OCI-LY1 (cell line): ENCODE measurements around the gene AGAP1.

Experiments
- H2AFZ ChIP-seq: fragments of 200-600 bp; sonication (generic), shearing (Covaris generic); 2 replicates; pipeline ENCODE4 v1.6.0; 2014; ENCODE audit warnings: antibody characterized with exemption, mild to moderate bottlenecking, low read length
- H3F3A ChIP-seq: fragments of 200-600 bp; sonication (generic), shearing (Covaris generic); 2 replicates; pipeline ENCODE4 v1.6.0; 2014; ENCODE audit warnings: mild to moderate bottlenecking, antibody characterized with exemption, low read length, moderate library complexity; ENCODE audit not compliant: insufficient read depth
- H3K27ac ChIP-seq: fragments of 200-600 bp; sonication (generic); 2 replicates; pipeline ENCODE4 v1.5.1; 2014; ENCODE audit warnings: low read length, mixed run types, mild to moderate bottlenecking, low read depth; ENCODE audit not compliant: poor library complexity, severe bottlenecking
- H3K27me3 ChIP-seq: fragments of 200-600 bp; sonication (generic); 2 replicates; pipeline ENCODE4 v1.6.0; 2014; ENCODE audit warnings: antibody characterized with exemption, mild to moderate bottlenecking, low read length, moderate library complexity; ENCODE audit not compliant: insufficient read depth
- H3K36me3 ChIP-seq: fragments of 200-600 bp; sonication (generic); 2 replicates; pipeline ENCODE4 v1.6.1; 2014; ENCODE audit warnings: mild to moderate bottlenecking, antibody characterized with exemption, low read length, moderate library complexity, mixed read lengths; ENCODE audit not compliant: insufficient read depth
- H3K4me1 ChIP-seq: fragments of 200-600 bp; sonication (generic); 2 replicates; pipeline ENCODE4 v1.5.1; 2014; ENCODE audit warnings: mild to moderate bottlenecking, low read length, moderate library complexity; ENCODE audit not compliant: insufficient read depth, severe bottlenecking
- H3K4me2 ChIP-seq: fragments of 200-600 bp; sonication (generic), shearing (Covaris generic); 2 replicates; pipeline ENCODE4 v1.6.1; 2014; ENCODE audit warnings: low read length
- H3K4me3 ChIP-seq: fragments of 200-600 bp; sonication (generic); 2 replicates; pipeline ENCODE4 v1.5.1; 2014; ENCODE audit warnings: low read length, low read depth, mild to moderate bottlenecking, mixed read lengths; ENCODE audit not compliant: poor library complexity, severe bottlenecking
- H3K79me2 ChIP-seq: fragments of 200-600 bp; shearing (Covaris generic); 2 replicates; pipeline ENCODE4 v1.6.1; 2016; ENCODE audit warnings: mixed run types, low read length, mixed read lengths; ENCODE audit not compliant: insufficient read depth
- H3K9ac ChIP-seq: fragments of 200-600 bp; sonication (generic), shearing (Covaris generic); 2 replicates; pipeline ENCODE4 v1.6.1; 2014; ENCODE audit warnings: mild to moderate bottlenecking, low read length, mixed read lengths
- H3K9me2 ChIP-seq: fragments of 200-600 bp; sonication (generic), shearing (Covaris generic); 2 replicates; pipeline ENCODE4 v1.6.1; 2014; ENCODE audit warnings: low read depth, mild to moderate bottlenecking, low read length, mixed read lengths
- H3K9me3 ChIP-seq: fragments of 200-600 bp; shearing (Covaris generic); 2 replicates; pipeline ENCODE4 v1.6.1; 2014; ENCODE audit warnings: low read length, mixed read lengths
- H4K20me1 ChIP-seq: fragments of 200-600 bp; sonication (generic), shearing (Covaris generic); 2 replicates; pipeline ENCODE4 v1.6.0; 2016; ENCODE audit warnings: mild to moderate bottlenecking, low read length; ENCODE audit not compliant: insufficient read depth
- EZH2 ChIP-seq: fragments of 200-600 bp; sonication (generic), shearing (Covaris generic); IDR thresholded peaks from 2 replicates; pipeline ENCODE4 v1.8.0; 2017; ENCODE audit warnings: borderline replicate concordance, mixed run types, mild to moderate bottlenecking, antibody characterized with exemption, low read length, moderate library complexity, mixed read lengths
- TF ChIP-seq, protein P1 (sequence below): fragments of 200-600 bp; sonication (generic), shearing (Covaris generic); IDR thresholded peaks from 2 replicates; pipeline ENCODE4 v1.5.1; 2017; ENCODE audit warnings: mild to moderate bottlenecking, antibody characterized with exemption, low read length, moderate library complexity, mixed read lengths

AGAP1 gene

GRCh38 chr2:235842941-235843340 lies 349.1 kb downstream of the AGAP1 start:
- Histone ChIP-seq H3K4me2 (no peak overlapping the region), H3K27me3 (no peaks in the 10 kb centered on the region; the same call in none of the 2 replicates), H3F3A (no peaks in the 10 kb centered on the region), H3K36me3 (no peaks in the 10 kb centered on the region), H4K20me1 (no peaks in the 10 kb centered on the region), H3K4me3 (no peak overlapping the region), H3K27ac (no peak overlapping the region), H3K9ac (no peak overlapping the region), H2AFZ (no peak overlapping the region), H3K9me3 (no peaks in the 10 kb centered on the region), H3K79me2 (no peaks in the 10 kb centered on the region), H3K4me1 (no peaks in the 10 kb centered on the region), H3K9me2 (no peaks in the 10 kb centered on the region)
- TF ChIP-seq, protein P1, sequence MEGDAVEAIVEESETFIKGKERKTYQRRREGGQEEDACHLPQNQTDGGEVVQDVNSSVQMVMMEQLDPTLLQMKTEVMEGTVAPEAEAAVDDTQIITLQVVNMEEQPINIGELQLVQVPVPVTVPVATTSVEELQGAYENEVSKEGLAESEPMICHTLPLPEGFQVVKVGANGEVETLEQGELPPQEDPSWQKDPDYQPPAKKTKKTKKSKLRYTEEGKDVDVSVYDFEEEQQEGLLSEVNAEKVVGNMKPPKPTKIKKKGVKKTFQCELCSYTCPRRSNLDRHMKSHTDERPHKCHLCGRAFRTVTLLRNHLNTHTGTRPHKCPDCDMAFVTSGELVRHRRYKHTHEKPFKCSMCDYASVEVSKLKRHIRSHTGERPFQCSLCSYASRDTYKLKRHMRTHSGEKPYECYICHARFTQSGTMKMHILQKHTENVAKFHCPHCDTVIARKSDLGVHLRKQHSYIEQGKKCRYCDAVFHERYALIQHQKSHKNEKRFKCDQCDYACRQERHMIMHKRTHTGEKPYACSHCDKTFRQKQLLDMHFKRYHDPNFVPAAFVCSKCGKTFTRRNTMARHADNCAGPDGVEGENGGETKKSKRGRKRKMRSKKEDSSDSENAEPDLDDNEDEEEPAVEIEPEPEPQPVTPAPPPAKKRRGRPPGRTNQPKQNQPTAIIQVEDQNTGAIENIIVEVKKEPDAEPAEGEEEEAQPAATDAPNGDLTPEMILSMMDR: no peak
- no peak for TF ChIP-seq EZH2

- H3K36me3 ChIP-seq: no peaks in the 10 kb centered on the region
- no peaks in the 10 kb centered on the region for H3K4me1 ChIP-seq
- no peaks in the 10 kb centered on the region; the same call in none of the 2 replicates for H3K27me3 ChIP-seq
- no peaks in the 10 kb centered on the region for H3K9me2 ChIP-seq
- TF ChIP-seq, protein P1: no peak
- TF ChIP-seq EZH2: no peak
- H3F3A ChIP-seq: no peaks in the 10 kb centered on the region
- no peak overlapping the region for H2AFZ ChIP-seq
- H3K4me2 ChIP-seq: no peak overlapping the region
- H3K79me2 ChIP-seq: no peaks in the 10 kb centered on the region
- H3K27ac ChIP-seq: no peak overlapping the region
- H3K9ac ChIP-seq: no peak overlapping the region
- H4K20me1 ChIP-seq: no peaks in the 10 kb centered on the region
- H3K4me3 ChIP-seq: no peak overlapping the region
- no peaks in the 10 kb centered on the region for H3K9me3 ChIP-seq
These were observed 349.9 kb downstream of the AGAP1 start for GRCh38 chr2:235843591-235844395.

GRCh38 chr2:235844561-235844960 lies 350.7 kb downstream of the AGAP1 start:
- Histone ChIP-seq H3K27ac (no peak overlapping the region), H3K9ac (no peak overlapping the region), H3K9me3 (no peaks in the 10 kb centered on the region), H3K4me2 (no peak overlapping the region), H3K4me1 (no peaks in the 10 kb centered on the region), H3K36me3 (no peaks in the 10 kb centered on the region), H2AFZ (no peak overlapping the region), H3K4me3 (no peak overlapping the region), H3K9me2 (no peaks in the 10 kb centered on the region), H3K79me2 (no peaks in the 10 kb centered on the region), H3F3A (no peaks in the 10 kb centered on the region), H3K27me3 (no peaks in the 10 kb centered on the region; the same call in none of the 2 replicates), H4K20me1 (no peaks in the 10 kb centered on the region)
- TF ChIP-seq EZH2: no peak
- TF ChIP-seq, protein P1: no peak
